ENCODE data around the gene MAK.
A peak's percentile ranks its signal among the peaks of the same experiment; 100 is the strongest.
"Not testable (repeated sequence)": the region's sequence is repeated elsewhere in the genome, so short reads cannot be mapped to it uniquely, and the experiment has no call there.

The MAK gene

DNA sequence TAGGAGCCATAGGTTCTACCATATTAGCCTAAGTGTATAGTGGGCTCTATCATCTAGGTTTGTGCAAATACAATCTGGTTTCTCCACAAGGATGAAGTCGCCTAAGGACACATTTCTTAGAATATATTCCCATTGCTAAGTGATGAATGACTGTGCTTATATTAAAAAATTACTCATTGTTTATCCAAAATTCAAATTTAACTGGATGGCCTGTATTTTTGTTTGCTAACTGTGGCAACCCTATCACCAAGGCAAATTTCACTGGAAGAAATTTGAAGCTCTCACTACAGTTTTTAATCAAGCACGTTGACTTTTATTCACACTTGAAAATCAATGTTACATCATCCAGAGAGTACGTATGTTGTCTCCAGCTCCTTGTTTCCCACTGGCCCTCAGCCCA is 29.6 kb upstream of the MAK start:
- no peaks in the 10 kb centered on the region for H3K36me3 Mint-ChIP-seq (ENCODE audit: low read depth)
- no peak overlapping the region for H3K4me3 Mint-ChIP-seq
- H3K27me3 Mint-ChIP-seq (ENCODE audit: low read depth) = peaks cover 5% of the 10 kb centered on the region
- DNase-seq (ENCODE audit: low spot score) = no peak
- no peaks in the 10 kb centered on the region for H3K4me1 Mint-ChIP-seq (ENCODE audit: low read depth)
- no peaks in the 10 kb centered on the region for H3K9me3 Mint-ChIP-seq
- H3K27ac Mint-ChIP-seq = no peak overlapping the region

DNA sequence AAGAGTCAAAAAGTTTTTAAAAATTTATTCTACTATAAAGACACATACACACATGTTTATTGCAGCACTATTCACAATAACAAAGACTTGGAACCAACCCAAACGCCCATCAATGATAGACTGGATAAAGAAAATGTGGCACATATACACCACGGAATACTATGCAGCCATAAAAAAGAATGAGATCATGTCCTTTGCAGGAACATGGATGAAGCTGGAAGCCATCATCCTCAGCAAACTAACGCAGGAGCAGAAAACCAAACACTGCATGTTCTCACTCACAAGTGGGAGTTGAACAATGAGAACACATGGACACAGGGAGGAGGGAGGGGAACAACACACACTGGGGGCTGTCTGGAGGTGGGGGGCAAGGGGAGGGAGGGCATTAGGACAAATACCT is 28.4 kb upstream of the MAK start:
- H3K4me3 Mint-ChIP-seq; H3K27me3 Mint-ChIP-seq (ENCODE audit: low read depth); H3K36me3 Mint-ChIP-seq (ENCODE audit: low read depth); H3K9me3 Mint-ChIP-seq; H3K4me1 Mint-ChIP-seq (ENCODE audit: low read depth); H3K27ac Mint-ChIP-seq; DNase-seq (ENCODE audit: low spot score): not testable (repeated sequence)

DNA sequence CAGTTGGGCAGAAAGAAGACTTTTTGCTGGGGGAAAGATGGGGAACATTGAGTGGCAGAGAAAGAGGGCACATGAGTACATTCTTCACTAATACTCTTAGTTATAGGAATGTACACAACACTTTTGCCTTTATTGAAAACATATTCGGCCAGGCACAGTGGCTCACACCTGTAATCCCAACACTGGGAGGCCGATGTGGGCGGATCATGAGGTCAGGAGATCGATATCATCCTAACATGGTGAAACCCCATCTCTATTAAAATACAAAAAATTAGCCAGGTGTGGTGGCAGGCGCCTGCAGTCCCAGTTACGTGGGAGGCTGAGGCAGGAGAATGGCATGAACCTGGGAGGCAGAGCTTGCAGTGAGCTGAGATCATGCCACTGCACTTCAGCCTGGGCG is 24.7 kb upstream of the MAK start:
- not testable (repeated sequence) for H3K36me3 Mint-ChIP-seq (ENCODE audit: low read depth); H3K9me3 Mint-ChIP-seq; H3K4me3 Mint-ChIP-seq; H3K27ac Mint-ChIP-seq; H3K4me1 Mint-ChIP-seq (ENCODE audit: low read depth); H3K27me3 Mint-ChIP-seq (ENCODE audit: low read depth); DNase-seq (ENCODE audit: low spot score)

DNA sequence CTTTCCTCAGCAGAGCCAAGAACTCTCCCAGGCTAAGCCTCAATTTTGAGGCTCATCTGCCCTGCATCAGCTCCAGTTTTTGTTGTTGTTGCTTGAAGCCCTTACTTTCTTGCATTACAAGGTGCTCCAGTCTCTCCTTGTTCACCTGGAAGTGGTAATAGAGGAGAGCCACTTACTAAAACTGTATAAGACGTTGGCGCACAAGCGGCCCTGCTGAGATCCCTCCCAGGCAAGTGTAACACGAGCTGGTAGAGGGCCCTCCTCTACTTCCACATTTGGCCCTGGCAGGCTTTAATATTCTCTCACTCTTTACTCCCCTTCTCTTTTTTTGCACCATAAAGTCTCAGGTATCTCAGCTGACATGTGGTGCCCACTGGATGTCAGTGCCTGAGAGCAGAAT is 24.0 kb upstream of the MAK start:
- no peak for DNase-seq (ENCODE audit: low spot score)
- H3K36me3 Mint-ChIP-seq (ENCODE audit: low read depth) = no peaks in the 10 kb centered on the region
- H3K9me3 Mint-ChIP-seq = no peaks in the 10 kb centered on the region
- no peaks in the 10 kb centered on the region for H3K27me3 Mint-ChIP-seq (ENCODE audit: low read depth)
- no peak overlapping the region for H3K4me3 Mint-ChIP-seq
- H3K27ac Mint-ChIP-seq = no peak overlapping the region
- no peaks in the 10 kb centered on the region for H3K4me1 Mint-ChIP-seq (ENCODE audit: low read depth)

DNA sequence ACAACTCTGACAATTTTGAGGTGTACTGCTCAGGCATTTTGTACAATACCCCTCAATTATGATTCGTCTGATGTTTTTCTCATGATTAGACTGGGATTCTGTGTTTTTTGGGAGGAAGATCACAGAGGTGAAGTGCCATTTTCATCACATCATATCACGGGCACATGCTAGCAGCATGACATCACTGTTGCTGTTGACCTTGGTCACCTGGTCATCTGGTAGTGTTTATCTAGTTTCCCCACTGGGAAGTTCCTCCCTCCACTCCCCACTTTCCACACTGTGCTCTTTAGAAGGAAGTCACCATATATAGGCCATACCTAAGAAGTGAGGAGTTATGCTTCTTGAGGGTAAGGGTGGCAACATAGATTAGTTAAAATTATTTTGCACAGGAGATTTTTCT is 22.7 kb upstream of the MAK start:
- Mint-ChIP-seq H3K36me3 (ENCODE audit: low read depth) (no peaks in the 10 kb centered on the region), H3K4me1 (ENCODE audit: low read depth) (no peaks in the 10 kb centered on the region), H3K9me3 (no peaks in the 10 kb centered on the region), H3K4me3 (no peak overlapping the region), H3K27ac (no peak overlapping the region), H3K27me3 (ENCODE audit: low read depth) (no peaks in the 10 kb centered on the region)
- no peak for DNase-seq (ENCODE audit: low spot score)

DNA sequence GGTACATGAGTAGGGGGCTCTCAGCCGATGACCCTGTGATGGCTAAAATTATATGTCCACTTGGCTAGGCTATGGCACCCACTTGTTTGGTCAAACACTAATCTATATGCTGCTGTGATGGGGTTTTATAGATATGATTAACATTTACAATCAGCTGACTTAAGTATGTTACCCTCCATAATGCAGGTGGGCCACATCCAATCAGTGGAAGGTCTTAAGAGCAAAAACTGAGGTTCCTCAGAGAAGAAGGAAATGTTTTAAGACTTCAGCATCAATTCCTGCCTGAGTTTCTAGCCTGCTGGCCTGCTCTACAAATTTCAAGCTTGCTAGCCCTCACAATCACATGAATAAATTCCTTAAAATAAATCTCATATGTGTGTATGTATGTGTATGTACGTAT is 18.9 kb upstream of the MAK start:
- H3K27me3 Mint-ChIP-seq (ENCODE audit: low read depth) = no peaks in the 10 kb centered on the region
- no peak overlapping the region for H3K4me3 Mint-ChIP-seq
- peaks cover 3% of the 10 kb centered on the region for H3K4me1 Mint-ChIP-seq (ENCODE audit: low read depth)
- H3K9me3 Mint-ChIP-seq = peaks cover 12% of the 10 kb centered on the region
- no peak overlapping the region for H3K27ac Mint-ChIP-seq
- no peak for DNase-seq (ENCODE audit: low spot score)
- H3K36me3 Mint-ChIP-seq (ENCODE audit: low read depth) = peaks cover 7% of the 10 kb centered on the region

DNA sequence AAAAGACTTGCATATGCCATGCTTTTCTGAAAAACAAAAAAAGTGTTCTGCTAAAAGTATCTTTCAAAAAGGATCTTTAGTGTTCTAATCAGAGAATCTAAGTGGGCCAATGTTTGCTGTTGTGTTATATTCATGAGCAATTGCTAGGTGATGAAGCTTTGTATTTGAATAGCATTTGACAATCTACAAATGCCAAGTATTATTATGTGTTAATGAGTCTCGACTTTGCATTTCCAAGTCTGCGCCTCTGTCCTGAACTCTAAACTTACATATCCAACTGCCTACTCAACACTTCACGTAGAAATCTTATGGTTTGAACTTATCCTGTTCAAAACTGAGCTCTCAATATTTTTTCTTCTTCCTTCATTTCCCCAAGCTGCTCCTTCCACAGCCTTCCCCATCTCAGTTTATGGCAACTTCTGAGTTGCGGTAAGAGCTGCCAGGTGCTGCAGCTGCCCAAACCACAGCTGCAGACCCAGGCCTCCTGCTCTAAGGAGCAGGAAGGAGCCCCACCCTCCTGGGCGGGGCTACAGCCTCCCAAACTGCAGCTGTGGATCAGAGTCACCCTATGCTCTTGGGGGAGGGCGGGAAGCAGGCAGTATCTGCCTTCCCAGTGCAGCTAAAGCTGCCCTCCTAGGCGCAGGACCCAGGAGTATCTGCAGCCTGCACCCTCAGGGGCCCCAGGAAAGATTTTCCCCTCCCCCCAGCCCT is 16.7 kb upstream of the MAK start:
- H3K27me3 Mint-ChIP-seq (ENCODE audit: low read depth) = no peaks in the 10 kb centered on the region
- H3K4me1 Mint-ChIP-seq (ENCODE audit: low read depth) = peaks cover 3% of the 10 kb centered on the region
- peaks cover 7% of the 10 kb centered on the region for H3K36me3 Mint-ChIP-seq (ENCODE audit: low read depth)
- DNase-seq (ENCODE audit: low spot score) = no peak
- H3K27ac Mint-ChIP-seq = no peak overlapping the region
- H3K9me3 Mint-ChIP-seq = peaks cover 12% of the 10 kb centered on the region
- no peak overlapping the region for H3K4me3 Mint-ChIP-seq

DNA sequence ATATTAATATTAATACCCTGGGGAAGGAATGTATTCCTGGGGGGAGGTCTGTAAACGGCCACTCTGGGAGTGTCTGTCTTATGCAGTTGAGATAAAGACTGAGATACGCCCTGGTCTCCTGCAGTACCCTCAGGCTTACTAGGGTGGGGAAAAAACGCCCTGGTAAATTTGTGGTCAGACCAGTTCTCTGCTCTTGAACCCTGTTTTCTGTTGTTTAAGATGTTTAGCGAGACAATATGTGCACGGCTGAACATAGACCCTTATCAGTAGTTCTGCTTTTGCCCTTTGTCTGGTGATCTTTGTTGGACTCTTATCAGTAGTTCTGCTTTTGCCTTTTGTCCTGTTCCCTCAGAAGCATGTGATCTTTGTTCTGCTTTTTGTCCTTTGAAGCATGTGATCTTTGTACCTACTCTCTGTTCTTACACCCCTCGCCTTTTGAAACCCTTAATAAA is 15.5 kb upstream of the MAK start:
- not testable (repeated sequence) for H3K4me1 Mint-ChIP-seq (ENCODE audit: low read depth); H3K27ac Mint-ChIP-seq; DNase-seq (ENCODE audit: low spot score); H3K36me3 Mint-ChIP-seq (ENCODE audit: low read depth); H3K4me3 Mint-ChIP-seq; H3K27me3 Mint-ChIP-seq (ENCODE audit: low read depth)
- peaks cover 12% of the 10 kb centered on the region for H3K9me3 Mint-ChIP-seq

DNA sequence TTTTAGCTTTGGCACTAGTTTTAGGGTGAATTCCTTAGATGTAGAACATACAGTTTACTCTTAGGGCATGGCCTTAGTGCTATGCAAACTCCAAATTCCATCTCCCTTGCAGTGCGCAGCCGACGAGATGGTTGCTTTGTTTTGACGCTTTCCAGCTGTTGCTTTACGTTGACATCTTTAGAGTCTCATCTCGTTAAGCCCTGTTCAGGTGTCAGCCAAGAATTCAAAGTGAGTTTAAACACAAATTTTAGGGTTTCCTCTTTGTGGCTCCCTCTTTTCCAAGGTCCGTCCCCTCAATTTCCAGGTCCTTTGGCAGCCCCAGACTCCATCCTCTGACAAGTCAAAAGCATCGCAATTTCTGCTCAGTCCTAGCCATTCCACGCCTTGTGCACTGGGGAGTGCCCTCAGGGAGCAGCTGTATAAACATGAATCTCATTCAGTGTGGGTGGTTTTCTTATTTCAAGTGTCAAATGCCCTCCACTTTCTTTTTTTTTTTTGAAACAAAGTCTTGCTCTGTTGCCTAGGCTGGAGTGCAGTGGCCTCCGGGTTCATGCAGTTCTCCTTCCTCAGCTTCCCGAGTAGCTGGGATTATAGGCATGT is 14.1 kb upstream of the MAK start:
- peaks cover 3% of the 10 kb centered on the region for H3K4me1 Mint-ChIP-seq (ENCODE audit: low read depth)
- H3K27ac Mint-ChIP-seq = no peak overlapping the region
- no peaks in the 10 kb centered on the region for H3K27me3 Mint-ChIP-seq (ENCODE audit: low read depth)
- no peak for DNase-seq (ENCODE audit: low spot score)
- H3K4me3 Mint-ChIP-seq = no peak overlapping the region
- H3K9me3 Mint-ChIP-seq = peaks cover 12% of the 10 kb centered on the region
- peaks cover 7% of the 10 kb centered on the region for H3K36me3 Mint-ChIP-seq (ENCODE audit: low read depth)

DNA sequence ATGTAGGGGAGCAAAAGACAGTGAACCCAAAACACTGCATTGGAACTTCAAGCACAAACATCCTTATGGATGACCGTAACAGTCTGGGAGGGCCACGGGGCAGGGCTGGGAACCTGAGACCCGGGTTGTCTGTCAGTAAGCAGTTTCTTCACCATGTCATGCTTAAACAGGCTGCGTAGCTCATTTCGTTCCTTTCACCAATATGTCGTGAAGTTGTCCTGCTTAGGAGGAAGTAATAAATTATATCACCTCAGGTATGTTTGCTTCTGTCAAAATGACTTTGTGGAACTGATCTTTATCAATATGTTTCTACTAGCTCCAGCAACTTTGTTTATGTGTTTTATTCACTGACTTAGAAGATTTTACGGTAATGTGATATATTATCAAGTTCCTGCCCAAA is 12.4 kb upstream of the MAK start:
- Mint-ChIP-seq H3K4me1 (ENCODE audit: low read depth) (peaks cover 3% of the 10 kb centered on the region), H3K27me3 (ENCODE audit: low read depth) (no peaks in the 10 kb centered on the region), H3K36me3 (ENCODE audit: low read depth) (peaks cover 7% of the 10 kb centered on the region), H3K4me3 (no peak overlapping the region), H3K27ac (no peak overlapping the region), H3K9me3 (peaks cover 12% of the 10 kb centered on the region)
- no peak for DNase-seq (ENCODE audit: low spot score)

DNA sequence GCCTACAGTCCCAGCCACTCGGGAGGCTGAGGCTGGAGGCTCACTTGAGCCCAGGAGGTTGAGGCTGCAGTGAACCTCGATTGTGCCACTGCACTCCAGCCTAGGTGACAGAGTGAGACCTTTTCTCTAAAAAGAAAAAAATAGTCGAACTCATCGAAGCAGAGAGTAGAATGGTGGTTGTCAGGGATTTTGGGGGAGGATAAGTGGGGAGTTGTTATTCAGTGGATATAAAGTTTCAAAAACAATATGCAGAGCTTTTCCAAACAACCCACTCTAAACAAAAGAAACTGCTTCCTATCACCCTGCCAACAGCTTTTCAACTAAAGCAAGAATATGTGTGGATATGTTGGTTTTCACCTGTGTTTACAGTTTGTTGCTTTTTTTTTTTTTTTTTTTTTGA is 11.6 kb upstream of the MAK start:
- Mint-ChIP-seq H3K4me3 (no peak overlapping the region), H3K27me3 (ENCODE audit: low read depth) (peaks cover 3% of the 10 kb centered on the region), H3K27ac (no peak overlapping the region), H3K9me3 (peaks cover 12% of the 10 kb centered on the region), H3K4me1 (ENCODE audit: low read depth) (no peaks in the 10 kb centered on the region), H3K36me3 (ENCODE audit: low read depth) (peaks cover 7% of the 10 kb centered on the region)
- DNase-seq (ENCODE audit: low spot score) = no peak

DNA sequence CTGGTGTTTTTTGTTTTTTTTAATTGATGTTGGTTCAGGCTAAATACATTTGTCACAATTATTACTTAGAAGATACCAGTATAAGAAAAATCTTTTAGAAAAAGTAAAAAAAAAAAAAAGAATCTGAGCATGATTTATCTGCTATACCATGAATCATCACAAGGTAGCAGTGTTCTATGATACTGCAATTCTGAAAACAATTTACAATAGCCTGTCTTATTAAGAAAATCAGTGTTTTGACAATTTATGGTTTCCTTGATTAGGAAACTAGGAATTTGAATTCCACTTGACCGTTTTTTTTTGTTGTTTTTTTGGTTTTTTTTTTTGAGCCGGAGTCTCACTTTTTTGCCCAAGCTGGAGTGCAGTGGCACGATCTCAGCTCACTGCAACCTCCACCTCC is 9.3 kb upstream of the MAK start:
- peaks cover 5% of the 10 kb centered on the region for H3K9me3 Mint-ChIP-seq
- H3K4me3 Mint-ChIP-seq = no peak overlapping the region
- no peak for DNase-seq (ENCODE audit: low spot score)
- no peaks in the 10 kb centered on the region for H3K4me1 Mint-ChIP-seq (ENCODE audit: low read depth)
- no peaks in the 10 kb centered on the region for H3K36me3 Mint-ChIP-seq (ENCODE audit: low read depth)
- H3K27me3 Mint-ChIP-seq (ENCODE audit: low read depth) = peaks cover 3% of the 10 kb centered on the region
- no peak overlapping the region for H3K27ac Mint-ChIP-seq

DNA sequence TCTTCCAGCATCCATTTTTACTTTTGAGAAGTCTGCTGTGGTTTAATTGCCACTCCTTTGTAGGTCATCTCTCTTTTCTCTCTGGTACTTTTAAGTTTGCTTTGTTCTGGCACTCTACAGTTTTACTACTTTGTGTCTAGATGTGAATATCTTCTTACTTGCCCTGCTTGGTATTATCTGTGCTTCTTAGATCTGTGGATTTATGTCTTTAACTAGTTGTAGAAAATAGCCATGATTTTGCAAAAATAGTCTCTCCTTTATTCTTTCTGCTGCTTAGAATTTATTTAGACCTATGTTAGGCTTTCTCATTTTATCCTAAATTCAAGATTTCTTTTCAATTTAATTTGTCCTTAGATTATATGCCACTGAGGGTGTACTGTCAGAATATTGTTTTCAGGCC is 5.2 kb upstream of the MAK start:
- H3K4me3 Mint-ChIP-seq = no peak overlapping the region
- peaks cover 5% of the 10 kb centered on the region for H3K9me3 Mint-ChIP-seq
- no peak for DNase-seq (ENCODE audit: low spot score)
- no peak overlapping the region for H3K27ac Mint-ChIP-seq
- peaks cover 8% of the 10 kb centered on the region for H3K4me1 Mint-ChIP-seq (ENCODE audit: low read depth)
- peaks cover 5% of the 10 kb centered on the region for H3K27me3 Mint-ChIP-seq (ENCODE audit: low read depth)
- no peaks in the 10 kb centered on the region for H3K36me3 Mint-ChIP-seq (ENCODE audit: low read depth)

DNA sequence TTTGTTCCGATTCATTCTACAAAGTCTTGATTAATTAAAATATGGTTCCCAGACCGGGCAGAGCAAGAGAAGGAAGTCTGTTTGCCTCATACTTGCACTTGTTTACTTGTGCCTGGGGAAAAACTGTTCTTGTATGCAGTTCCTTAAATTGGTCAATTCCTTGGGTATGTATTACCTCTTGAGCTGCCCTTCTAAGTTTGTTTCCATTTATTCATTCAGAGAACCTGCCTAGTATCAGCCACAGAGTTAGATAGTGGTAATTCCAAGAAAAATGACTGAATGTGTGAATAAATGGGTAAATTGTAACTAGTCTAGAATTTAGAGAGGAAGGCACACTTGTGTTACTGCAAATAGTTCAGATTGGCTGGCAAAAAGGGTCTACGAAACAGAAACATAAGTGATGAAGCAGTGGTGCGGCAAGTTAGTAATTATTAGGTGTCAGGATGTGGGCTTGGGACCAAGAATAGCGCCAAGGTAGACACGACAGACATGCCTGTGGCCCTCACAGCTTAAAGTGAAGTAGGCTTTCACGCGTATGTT is 525 bp upstream of the MAK start:
- peaks cover 25% of the 10 kb centered on the region for H3K27me3 Mint-ChIP-seq (ENCODE audit: low read depth)
- H3K4me3 Mint-ChIP-seq = peak overlapping the region; percentile 83
- H3K27ac Mint-ChIP-seq = peak overlapping the region; percentile 86
- DNase-seq (ENCODE audit: low spot score) = peak; percentile 46
- H3K9me3 Mint-ChIP-seq = peaks cover 5% of the 10 kb centered on the region
- peaks cover 17% of the 10 kb centered on the region for H3K4me1 Mint-ChIP-seq (ENCODE audit: low read depth)
- H3K36me3 Mint-ChIP-seq (ENCODE audit: low read depth) = no peaks in the 10 kb centered on the region

DNA sequence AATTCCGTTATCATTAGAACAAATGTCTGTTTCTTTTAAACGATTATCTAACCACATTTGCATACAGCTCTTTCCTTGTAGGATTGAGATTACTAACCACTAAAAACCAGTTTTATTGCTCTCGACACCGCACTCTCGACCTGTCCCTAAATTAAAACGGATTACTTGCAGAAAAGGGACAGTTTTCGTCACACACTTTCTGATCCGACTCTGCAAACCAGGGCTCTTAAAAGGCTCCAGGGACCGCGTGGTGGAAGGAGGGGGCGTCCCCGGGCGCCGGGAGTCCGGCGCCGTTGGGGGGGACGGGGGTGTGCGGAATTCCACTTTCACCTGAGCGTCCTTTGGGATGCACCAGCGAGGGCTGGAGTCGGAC is 731 bp downstream of the MAK start:
- no peaks in the 10 kb centered on the region for H3K9me3 Mint-ChIP-seq
- H3K4me1 Mint-ChIP-seq (ENCODE audit: low read depth) = peaks cover 17% of the 10 kb centered on the region
- no peak overlapping the region for H3K27ac Mint-ChIP-seq
- H3K4me3 Mint-ChIP-seq = peak overlapping the region; percentile 83
- DNase-seq (ENCODE audit: low spot score) = peak; percentile 7
- no peaks in the 10 kb centered on the region for H3K36me3 Mint-ChIP-seq (ENCODE audit: low read depth)
- H3K27me3 Mint-ChIP-seq (ENCODE audit: low read depth) = peaks cover 25% of the 10 kb centered on the region

Data from T-helper 2 cell treated with Interferon-gamma antibody and Interleukin-4, amounts not matched to agents 5 μg/mL and 100 μg/mL, for 36 hours (primary cell).